T-helper 22 cell (primary cell): ENCODE data around the gene OR11A1.
"Not testable (repeated sequence)": the region's sequence is repeated elsewhere in the genome, so short reads cannot be mapped to it uniquely, and the experiment has no call there.

Source experiments
- DNase-seq: peaks from one replicate; pipeline ENCODE4 v3.0.0-alpha.2; 2020; ENCODE audit warnings: low read depth

OR11A1 gene

GRCh38 chr6:29478740-29479139, 21.9 kb upstream of the OR11A1 start:
- no peak for DNase-seq

- no peak for DNase-seq
Measured at GRCh38 chr6:29477923-29478450, 21.1 kb upstream of the OR11A1 start.

GRCh38 chr6:29474996-29475395, 18.1 kb upstream of the OR11A1 start:
- DNase-seq, result no peak

GRCh38 chr6:29466241-29466640, 9.4 kb upstream of the OR11A1 start:
- no peak for DNase-seq

- DNase-seq, result no peak
Measured at GRCh38 chr6:29465801-29466200, 8.9 kb upstream of the OR11A1 start.

- DNase-seq, result no peak
Measured at GRCh38 chr6:29465279-29465678, 8.4 kb upstream of the OR11A1 start.

GRCh38 chr6:29462022-29462421, 5.2 kb upstream of the OR11A1 start:
- no peak for DNase-seq

GRCh38 chr6:29461021-29461814, 4.3 kb upstream of the OR11A1 start:
- no peak for DNase-seq

GRCh38 chr6:29451471-29452193, 5.2 kb downstream of the OR11A1 start:
- no peak for DNase-seq

GRCh38 chr6:29447670-29448069, 9.2 kb downstream of the OR11A1 start:
- DNase-seq, result no peak

GRCh38 chr6:29444031-29444430, 12.8 kb downstream of the OR11A1 start:
- DNase-seq, result not testable (repeated sequence)

- DNase-seq, result no peak
Measured at GRCh38 chr6:29442719-29443118, 14.2 kb downstream of the OR11A1 start.

GRCh38 chr6:29439006-29439405, 17.9 kb downstream of the OR11A1 start, which contains the start of gene OR10C1:
Gene OR10C1 (plus strand): TSS chr6:29439306. CDS start chr6:29440016, 710 bp downstream.
- no peak for DNase-seq

GRCh38 chr6:29436730-29437129, 20.1 kb downstream of the OR11A1 start:
- not testable (repeated sequence) for DNase-seq

GRCh38 chr6:29426654-29427053, 30.2 kb downstream of the OR11A1 start:
- DNase-seq, result no peak

GRCh38 chr6:29425075-29425474, 31.8 kb downstream of the OR11A1 start:
- DNase-seq, result no peak

GRCh38 chr6:29424575-29424974, 32.3 kb downstream of the OR11A1 start:
- DNase-seq, result no peak

GRCh38 chr6:29424168-29424567, 32.7 kb downstream of the OR11A1 start:
- no peak for DNase-seq

GRCh38 chr6:29419516-29419915, 37.4 kb downstream of the OR11A1 start:
- DNase-seq, result no peak

- DNase-seq, result no peak
Measured at GRCh38 chr6:29414588-29414987, 42.3 kb downstream of the OR11A1 start, which contains the start of gene OR12D1. Gene OR12D1 (plus strand): TSS chr6:29414928.

- DNase-seq, result no peak
Measured at GRCh38 chr6:29403801-29404200, 53.1 kb downstream of the OR11A1 start.

- DNase-seq, result no peak
Measured at GRCh38 chr6:29399525-29399924, 57.3 kb downstream of the OR11A1 start.

GRCh38 chr6:29395331-29395730, 61.5 kb downstream of the OR11A1 start, which contains the start of gene OR12D2:
Gene OR12D2 (plus strand): TSS chr6:29395631. CDS start chr6:29396700, 1,069 bp downstream.
- DNase-seq, result no peak
